WTC11 (cell line): ENCODE results near the gene BTLA. TPM values are rescaled to one million over a fixed set of nuclear protein-coding genes. Genes with fewer than 3 reads are reported as not detected.

Source experiments
- ATAC-seq: fragments of 200-7000 bp; cut with Tn5 transposase; 2 replicates; pipeline ENCODE4 v1.10.0; 2021; ENCODE audit warnings: mild to moderate bottlenecking, moderate library complexity
- CTCF ChIA-PET: fragments of 300-600 bp; sonication (Branson Sonifier 250); formaldehyde crosslinking; loops from one replicate; lab custom pipeline; 2021; ENCODE audit warnings: antibody characterized with exemption; lab: Charles Lee
- POLR2A ChIA-PET: fragments of 350-600 bp; sonication (Branson Sonifier 250); formaldehyde crosslinking; loops from one replicate; lab custom pipeline; 2021; ENCODE audit warnings: antibody characterized with exemption; lab: Charles Lee
- DNase-seq: peaks from one replicate; pipeline ENCODE4 v3.0.0; 2021; ENCODE audit warnings: low spot score
- H3K27ac Mint-ChIP-seq: 2 replicates; pipeline ENCODE4 v1.8.0; 2021; ENCODE audit warnings: mixed read lengths
- H3K27me3 Mint-ChIP-seq: 2 replicates; pipeline ENCODE4 v1.8.0; 2021; ENCODE audit warnings: low read depth, mild to moderate bottlenecking, moderate library complexity, mixed read lengths
- H3K36me3 Mint-ChIP-seq: 2 replicates; pipeline ENCODE4 v1.8.0; 2021; ENCODE audit warnings: mixed read lengths
- H3K4me1 Mint-ChIP-seq: 2 replicates; pipeline ENCODE4 v1.8.0; 2022; ENCODE audit warnings: mixed read lengths
- H3K4me3 Mint-ChIP-seq: 2 replicates; pipeline ENCODE4 v1.8.0; 2021; ENCODE audit warnings: mild to moderate bottlenecking, moderate library complexity, mixed read lengths
- H3K9me3 Mint-ChIP-seq: 2 replicates; pipeline ENCODE4 v1.8.0; 2021; ENCODE audit warnings: mixed read lengths
- CREB1 ChIP-seq: sonication (generic); formaldehyde crosslinking; IDR thresholded peaks from 2 replicates; pipeline ENCODE4 v1.8.0; 2023; ENCODE audit warnings: mild to moderate bottlenecking, missing genetic modification reagents
- EMX1 ChIP-seq: fragments of 250-450 bp; sonication (Bioruptor Pico); IDR thresholded peaks from 2 replicates; pipeline ENCODE4 v1.8.0; 2021; ENCODE audit warnings: mild to moderate bottlenecking
- NFATC4 ChIP-seq: fragments of 250-450 bp; sonication (Bioruptor Pico); IDR thresholded peaks from 2 replicates; pipeline ENCODE4 v1.9.0; 2021; ENCODE audit warnings: mild to moderate bottlenecking
- RORB ChIP-seq: fragments of 250-450 bp; sonication (Bioruptor Pico); IDR thresholded peaks from 2 replicates; pipeline ENCODE4 v1.9.0; 2021; ENCODE audit warnings: mild to moderate bottlenecking
- SP1 ChIP-seq: sonication (generic); formaldehyde crosslinking; conservative IDR thresholded peaks from 2 replicates; pipeline ENCODE4 v1.8.1; 2022; ENCODE audit warnings: missing genetic modification reagents
- ZNF232 ChIP-seq: sonication (generic); formaldehyde crosslinking; IDR thresholded peaks from 2 replicates; pipeline ENCODE4 v1.8.0; 2022; ENCODE audit warnings: mild to moderate bottlenecking, missing genetic modification reagents
- ZNF425 ChIP-seq: fragments of 250-450 bp; sonication (Bioruptor Pico); conservative IDR thresholded peaks from 2 replicates; pipeline ENCODE4 v1.9.0; 2021; ENCODE audit warnings: mild to moderate bottlenecking
- ZNF512 ChIP-seq: sonication (generic); formaldehyde crosslinking; IDR thresholded peaks from 2 replicates; pipeline ENCODE4 v1.8.1; 2022; ENCODE audit warnings: missing genetic modification reagents, borderline replicate concordance
- ZSCAN18 ChIP-seq: fragments of 250-450 bp; sonication (Bioruptor Pico); IDR thresholded peaks from 2 replicates; pipeline ENCODE4 v2.1.2; 2022; ENCODE audit warnings: mild to moderate bottlenecking, moderate library complexity
- total RNA-seq: library from RNA; stranded (reverse); gene quantifications from 3 replicates; pipeline ENCODE4 v1.2.3, GENCODE V29; 2021
- TF ChIP-seq, protein P1 (sequence below): sonication (generic); formaldehyde crosslinking; IDR thresholded peaks from 2 replicates; pipeline ENCODE4 v1.8.0; 2022; ENCODE audit warnings: mild to moderate bottlenecking, missing genetic modification reagents
- TF ChIP-seq, protein P2 (sequence below): sonication (generic); formaldehyde crosslinking; IDR thresholded peaks from 2 replicates; pipeline ENCODE4 v1.8.1; 2023; ENCODE audit warnings: mild to moderate bottlenecking, missing genetic modification reagents, moderate library complexity
- TF ChIP-seq, protein P3 (sequence below): sonication (generic); formaldehyde crosslinking; IDR thresholded peaks from 2 replicates; pipeline ENCODE4 v1.8.1; 2022; ENCODE audit warnings: low read depth, missing genetic modification reagents, borderline replicate concordance
- TF ChIP-seq, protein P4 (sequence below): sonication (generic); formaldehyde crosslinking; IDR thresholded peaks from 2 replicates; pipeline ENCODE4 v1.8.0; 2022; ENCODE audit warnings: missing genetic modification reagents
- TF ChIP-seq, protein P5 (sequence below): fragments of 250-450 bp; sonication (Bioruptor Pico); IDR thresholded peaks from 2 replicates; pipeline ENCODE4 v1.9.0; 2021; ENCODE audit warnings: mild to moderate bottlenecking, borderline replicate concordance
- TF ChIP-seq, protein P6 (sequence below): fragments of 250-450 bp; sonication (Bioruptor Pico); IDR thresholded peaks from 2 replicates; pipeline ENCODE4 v1.9.0; 2021; ENCODE audit warnings: mild to moderate bottlenecking

The BTLA gene
- total RNA-seq, 1 experiment from 2014 or later, result not detected

DNA sequence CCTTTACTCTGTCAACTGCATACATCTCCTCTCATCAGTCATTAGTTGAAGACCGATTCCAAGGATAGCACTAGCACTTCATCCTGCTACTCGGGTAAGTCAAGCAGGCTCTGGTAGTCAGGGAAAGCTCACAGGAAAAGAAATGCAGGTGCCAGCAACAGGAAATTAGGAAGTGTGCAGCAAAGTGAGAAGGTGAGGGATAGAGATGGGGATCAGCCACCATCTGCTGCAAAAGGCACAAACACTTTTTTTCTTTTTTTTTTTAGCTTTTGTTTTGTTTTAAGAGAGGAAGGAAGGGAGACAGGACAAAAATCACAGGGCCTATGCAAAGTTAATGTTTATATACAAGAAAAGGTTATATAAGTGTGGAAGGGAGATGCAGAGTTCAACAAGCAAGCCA lies 9.0 kb upstream of the BTLA start:
- Mint-ChIP-seq H3K9me3 (peaks cover 46% of the 10 kb centered on the region), H3K4me3 (no peak overlapping the region), H3K27ac (no peak overlapping the region), H3K36me3 (peaks cover 33% of the 10 kb centered on the region), H3K4me1 (peaks cover under 1% of the 10 kb centered on the region; the same call in 1 of the 2 replicates), H3K27me3 (peaks cover under 1% of the 10 kb centered on the region)
- ATAC-seq (no peak), DNase-seq (no peak)
- POLR2A ChIA-PET, result interaction anchor here (0.6 kb wide), 1 partner anchor 10 kb away, joined by 3 read pairs; no protein-coding TSS in a partner anchor
- TF ChIP-seq ZNF232, result no peak
- CTCF ChIA-PET, result no interaction called here

- no peak overlapping the region for H3K4me3 Mint-ChIP-seq
- H3K36me3 Mint-ChIP-seq, result peaks cover 23% of the 10 kb centered on the region
- ATAC-seq (no peak), DNase-seq (no peak)
- H3K27me3 Mint-ChIP-seq, result peaks cover 4% of the 10 kb centered on the region
- peaks cover 4% of the 10 kb centered on the region for H3K4me1 Mint-ChIP-seq
- peaks cover 35% of the 10 kb centered on the region for H3K9me3 Mint-ChIP-seq
- ChIA-PET POLR2A (no interaction called here), CTCF (no interaction called here)
- no peak overlapping the region for H3K27ac Mint-ChIP-seq
- TF ChIP-seq CREB1 (CRISPR knock-in tag) (no peak), ZNF232 (no peak), ZNF512 (CRISPR knock-in tag) (no peak), NFATC4 (CRISPR knock-in tag) (no peak), SP1 (CRISPR knock-in tag) (no peak), ZNF425 (CRISPR knock-in tag) (no peak), EMX1 (CRISPR knock-in tag) (no peak), RORB (CRISPR knock-in tag) (no peak), ZSCAN18 (CRISPR knock-in tag) (no peak)
- TF ChIP-seq, protein P1, sequence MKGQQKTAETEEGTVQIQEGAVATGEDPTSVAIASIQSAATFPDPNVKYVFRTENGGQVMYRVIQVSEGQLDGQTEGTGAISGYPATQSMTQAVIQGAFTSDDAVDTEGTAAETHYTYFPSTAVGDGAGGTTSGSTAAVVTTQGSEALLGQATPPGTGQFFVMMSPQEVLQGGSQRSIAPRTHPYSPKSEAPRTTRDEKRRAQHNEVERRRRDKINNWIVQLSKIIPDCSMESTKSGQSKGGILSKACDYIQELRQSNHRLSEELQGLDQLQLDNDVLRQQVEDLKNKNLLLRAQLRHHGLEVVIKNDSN (CRISPR knock-in tag), result no peak
- TF ChIP-seq, protein P2, sequence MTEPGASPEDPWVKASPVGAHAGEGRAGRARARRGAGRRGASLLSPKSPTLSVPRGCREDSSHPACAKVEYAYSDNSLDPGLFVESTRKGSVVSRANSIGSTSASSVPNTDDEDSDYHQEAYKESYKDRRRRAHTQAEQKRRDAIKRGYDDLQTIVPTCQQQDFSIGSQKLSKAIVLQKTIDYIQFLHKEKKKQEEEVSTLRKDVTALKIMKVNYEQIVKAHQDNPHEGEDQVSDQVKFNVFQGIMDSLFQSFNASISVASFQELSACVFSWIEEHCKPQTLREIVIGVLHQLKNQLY (CRISPR knock-in tag), result no peak
- TF ChIP-seq, protein P3, sequence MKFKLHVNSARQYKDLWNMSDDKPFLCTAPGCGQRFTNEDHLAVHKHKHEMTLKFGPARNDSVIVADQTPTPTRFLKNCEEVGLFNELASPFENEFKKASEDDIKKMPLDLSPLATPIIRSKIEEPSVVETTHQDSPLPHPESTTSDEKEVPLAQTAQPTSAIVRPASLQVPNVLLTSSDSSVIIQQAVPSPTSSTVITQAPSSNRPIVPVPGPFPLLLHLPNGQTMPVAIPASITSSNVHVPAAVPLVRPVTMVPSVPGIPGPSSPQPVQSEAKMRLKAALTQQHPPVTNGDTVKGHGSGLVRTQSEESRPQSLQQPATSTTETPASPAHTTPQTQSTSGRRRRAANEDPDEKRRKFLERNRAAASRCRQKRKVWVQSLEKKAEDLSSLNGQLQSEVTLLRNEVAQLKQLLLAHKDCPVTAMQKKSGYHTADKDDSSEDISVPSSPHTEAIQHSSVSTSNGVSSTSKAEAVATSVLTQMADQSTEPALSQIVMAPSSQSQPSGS (CRISPR knock-in tag), result no peak
- TF ChIP-seq, protein P4, sequence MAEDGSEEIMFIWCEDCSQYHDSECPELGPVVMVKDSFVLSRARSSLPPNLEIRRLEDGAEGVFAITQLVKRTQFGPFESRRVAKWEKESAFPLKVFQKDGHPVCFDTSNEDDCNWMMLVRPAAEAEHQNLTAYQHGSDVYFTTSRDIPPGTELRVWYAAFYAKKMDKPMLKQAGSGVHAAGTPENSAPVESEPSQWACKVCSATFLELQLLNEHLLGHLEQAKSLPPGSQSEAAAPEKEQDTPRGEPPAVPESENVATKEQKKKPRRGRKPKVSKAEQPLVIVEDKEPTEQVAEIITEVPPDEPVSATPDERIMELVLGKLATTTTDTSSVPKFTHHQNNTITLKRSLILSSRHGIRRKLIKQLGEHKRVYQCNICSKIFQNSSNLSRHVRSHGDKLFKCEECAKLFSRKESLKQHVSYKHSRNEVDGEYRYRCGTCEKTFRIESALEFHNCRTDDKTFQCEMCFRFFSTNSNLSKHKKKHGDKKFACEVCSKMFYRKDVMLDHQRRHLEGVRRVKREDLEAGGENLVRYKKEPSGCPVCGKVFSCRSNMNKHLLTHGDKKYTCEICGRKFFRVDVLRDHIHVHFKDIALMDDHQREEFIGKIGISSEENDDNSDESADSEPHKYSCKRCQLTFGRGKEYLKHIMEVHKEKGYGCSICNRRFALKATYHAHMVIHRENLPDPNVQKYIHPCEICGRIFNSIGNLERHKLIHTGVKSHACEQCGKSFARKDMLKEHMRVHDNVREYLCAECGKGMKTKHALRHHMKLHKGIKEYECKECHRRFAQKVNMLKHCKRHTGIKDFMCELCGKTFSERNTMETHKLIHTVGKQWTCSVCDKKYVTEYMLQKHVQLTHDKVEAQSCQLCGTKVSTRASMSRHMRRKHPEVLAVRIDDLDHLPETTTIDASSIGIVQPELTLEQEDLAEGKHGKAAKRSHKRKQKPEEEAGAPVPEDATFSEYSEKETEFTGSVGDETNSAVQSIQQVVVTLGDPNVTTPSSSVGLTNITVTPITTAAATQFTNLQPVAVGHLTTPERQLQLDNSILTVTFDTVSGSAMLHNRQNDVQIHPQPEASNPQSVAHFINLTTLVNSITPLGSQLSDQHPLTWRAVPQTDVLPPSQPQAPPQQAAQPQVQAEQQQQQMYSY, result no peak
- TF ChIP-seq, protein P5, sequence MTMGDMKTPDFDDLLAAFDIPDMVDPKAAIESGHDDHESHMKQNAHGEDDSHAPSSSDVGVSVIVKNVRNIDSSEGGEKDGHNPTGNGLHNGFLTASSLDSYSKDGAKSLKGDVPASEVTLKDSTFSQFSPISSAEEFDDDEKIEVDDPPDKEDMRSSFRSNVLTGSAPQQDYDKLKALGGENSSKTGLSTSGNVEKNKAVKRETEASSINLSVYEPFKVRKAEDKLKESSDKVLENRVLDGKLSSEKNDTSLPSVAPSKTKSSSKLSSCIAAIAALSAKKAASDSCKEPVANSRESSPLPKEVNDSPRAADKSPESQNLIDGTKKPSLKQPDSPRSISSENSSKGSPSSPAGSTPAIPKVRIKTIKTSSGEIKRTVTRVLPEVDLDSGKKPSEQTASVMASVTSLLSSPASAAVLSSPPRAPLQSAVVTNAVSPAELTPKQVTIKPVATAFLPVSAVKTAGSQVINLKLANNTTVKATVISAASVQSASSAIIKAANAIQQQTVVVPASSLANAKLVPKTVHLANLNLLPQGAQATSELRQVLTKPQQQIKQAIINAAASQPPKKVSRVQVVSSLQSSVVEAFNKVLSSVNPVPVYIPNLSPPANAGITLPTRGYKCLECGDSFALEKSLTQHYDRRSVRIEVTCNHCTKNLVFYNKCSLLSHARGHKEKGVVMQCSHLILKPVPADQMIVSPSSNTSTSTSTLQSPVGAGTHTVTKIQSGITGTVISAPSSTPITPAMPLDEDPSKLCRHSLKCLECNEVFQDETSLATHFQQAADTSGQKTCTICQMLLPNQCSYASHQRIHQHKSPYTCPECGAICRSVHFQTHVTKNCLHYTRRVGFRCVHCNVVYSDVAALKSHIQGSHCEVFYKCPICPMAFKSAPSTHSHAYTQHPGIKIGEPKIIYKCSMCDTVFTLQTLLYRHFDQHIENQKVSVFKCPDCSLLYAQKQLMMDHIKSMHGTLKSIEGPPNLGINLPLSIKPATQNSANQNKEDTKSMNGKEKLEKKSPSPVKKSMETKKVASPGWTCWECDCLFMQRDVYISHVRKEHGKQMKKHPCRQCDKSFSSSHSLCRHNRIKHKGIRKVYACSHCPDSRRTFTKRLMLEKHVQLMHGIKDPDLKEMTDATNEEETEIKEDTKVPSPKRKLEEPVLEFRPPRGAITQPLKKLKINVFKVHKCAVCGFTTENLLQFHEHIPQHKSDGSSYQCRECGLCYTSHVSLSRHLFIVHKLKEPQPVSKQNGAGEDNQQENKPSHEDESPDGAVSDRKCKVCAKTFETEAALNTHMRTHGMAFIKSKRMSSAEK (CRISPR knock-in tag), result no peak
- TF ChIP-seq, protein P6, sequence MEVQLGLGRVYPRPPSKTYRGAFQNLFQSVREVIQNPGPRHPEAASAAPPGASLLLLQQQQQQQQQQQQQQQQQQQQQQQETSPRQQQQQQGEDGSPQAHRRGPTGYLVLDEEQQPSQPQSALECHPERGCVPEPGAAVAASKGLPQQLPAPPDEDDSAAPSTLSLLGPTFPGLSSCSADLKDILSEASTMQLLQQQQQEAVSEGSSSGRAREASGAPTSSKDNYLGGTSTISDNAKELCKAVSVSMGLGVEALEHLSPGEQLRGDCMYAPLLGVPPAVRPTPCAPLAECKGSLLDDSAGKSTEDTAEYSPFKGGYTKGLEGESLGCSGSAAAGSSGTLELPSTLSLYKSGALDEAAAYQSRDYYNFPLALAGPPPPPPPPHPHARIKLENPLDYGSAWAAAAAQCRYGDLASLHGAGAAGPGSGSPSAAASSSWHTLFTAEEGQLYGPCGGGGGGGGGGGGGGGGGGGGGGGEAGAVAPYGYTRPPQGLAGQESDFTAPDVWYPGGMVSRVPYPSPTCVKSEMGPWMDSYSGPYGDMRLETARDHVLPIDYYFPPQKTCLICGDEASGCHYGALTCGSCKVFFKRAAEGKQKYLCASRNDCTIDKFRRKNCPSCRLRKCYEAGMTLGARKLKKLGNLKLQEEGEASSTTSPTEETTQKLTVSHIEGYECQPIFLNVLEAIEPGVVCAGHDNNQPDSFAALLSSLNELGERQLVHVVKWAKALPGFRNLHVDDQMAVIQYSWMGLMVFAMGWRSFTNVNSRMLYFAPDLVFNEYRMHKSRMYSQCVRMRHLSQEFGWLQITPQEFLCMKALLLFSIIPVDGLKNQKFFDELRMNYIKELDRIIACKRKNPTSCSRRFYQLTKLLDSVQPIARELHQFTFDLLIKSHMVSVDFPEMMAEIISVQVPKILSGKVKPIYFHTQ, result no peak
Measured at GRCh38 chr3:112505907-112506306, 6.6 kb upstream of the BTLA start.
